ENCODE results near the gene SLC47A2.

- TF ChIP-seq CTCF (IDR thresholded peaks at IDR 0.05) (no peak), POLR2AphosphoS5 (IDR thresholded peaks at IDR 0.05; ENCODE audit: insufficient read depth in 1 of 2, low read depth in 1 of 2) (no peak), POLR2A (IDR thresholded peaks at IDR 0.05) (no peak)
These were observed 13.1 kb downstream of the SLC47A2 start for GRCh38 chr17:19703106-19703827.

Data from vagina (tissue), 2 donors.